ENCODE measurements around the gene TBC1D1. TPM values are rescaled to one million over a fixed set of nuclear protein-coding genes. Genes with fewer than 3 reads are reported as not detected.
A peak's percentile ranks its signal among the peaks of the same experiment; 100 is the strongest.

The TBC1D1 gene
- total RNA-seq, 4 donors from 2014 or later = 111 to 176 (median 142) TPM

DNA sequence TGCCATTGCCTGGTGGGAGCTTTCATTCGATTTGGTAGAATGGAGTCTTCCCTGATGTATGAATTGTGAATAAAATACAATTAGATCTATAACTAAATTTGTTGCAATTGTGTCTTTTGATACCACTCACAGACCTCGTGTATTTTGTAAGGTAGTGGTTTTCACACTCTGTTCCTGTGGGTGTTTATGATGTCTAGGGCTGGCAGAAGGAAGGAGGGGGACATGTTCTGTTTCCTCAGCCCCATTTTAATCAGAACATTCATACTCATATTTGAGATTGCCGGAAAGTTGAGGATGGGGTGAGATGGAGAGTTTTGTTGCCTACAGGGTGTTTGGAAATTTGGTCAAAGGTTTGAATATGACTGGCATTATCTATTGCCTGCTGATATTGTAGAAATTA is 112.2 kb downstream of the TBC1D1 start:
- peaks cover 12 to 27% of the 10 kb centered on the region in 2 donors for H3K4me1 ChIP-seq
- TF ChIP-seq, protein P1, sequence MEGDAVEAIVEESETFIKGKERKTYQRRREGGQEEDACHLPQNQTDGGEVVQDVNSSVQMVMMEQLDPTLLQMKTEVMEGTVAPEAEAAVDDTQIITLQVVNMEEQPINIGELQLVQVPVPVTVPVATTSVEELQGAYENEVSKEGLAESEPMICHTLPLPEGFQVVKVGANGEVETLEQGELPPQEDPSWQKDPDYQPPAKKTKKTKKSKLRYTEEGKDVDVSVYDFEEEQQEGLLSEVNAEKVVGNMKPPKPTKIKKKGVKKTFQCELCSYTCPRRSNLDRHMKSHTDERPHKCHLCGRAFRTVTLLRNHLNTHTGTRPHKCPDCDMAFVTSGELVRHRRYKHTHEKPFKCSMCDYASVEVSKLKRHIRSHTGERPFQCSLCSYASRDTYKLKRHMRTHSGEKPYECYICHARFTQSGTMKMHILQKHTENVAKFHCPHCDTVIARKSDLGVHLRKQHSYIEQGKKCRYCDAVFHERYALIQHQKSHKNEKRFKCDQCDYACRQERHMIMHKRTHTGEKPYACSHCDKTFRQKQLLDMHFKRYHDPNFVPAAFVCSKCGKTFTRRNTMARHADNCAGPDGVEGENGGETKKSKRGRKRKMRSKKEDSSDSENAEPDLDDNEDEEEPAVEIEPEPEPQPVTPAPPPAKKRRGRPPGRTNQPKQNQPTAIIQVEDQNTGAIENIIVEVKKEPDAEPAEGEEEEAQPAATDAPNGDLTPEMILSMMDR (IDR thresholded peaks at IDR 0.05 in 4 of 5, conservative IDR thresholded peaks at IDR 0.05 in 1 of 5) = no peak
- TF ChIP-seq POLR2A (IDR thresholded peaks at IDR 0.05) = no peak
- no peaks in the 10 kb centered on the region for H3K9me3 ChIP-seq
- no peak overlapping the region for H3K4me3 ChIP-seq
- DNase-seq (no peak), ATAC-seq (no peak)
- in situ Hi-C loops (cut with MboI; ENCODE audit: low sequenced_read_pairs in 4 of 4) (no loop called here), intact Hi-C loops (cut with DNase I; ENCODE audit: low total_unique reads) (no loop called here)
- no peak overlapping the region for H3K27ac ChIP-seq
- no peaks in the 10 kb centered on the region for H3K27me3 ChIP-seq
- no peaks in the 10 kb centered on the region for H3K36me3 ChIP-seq

DNA sequence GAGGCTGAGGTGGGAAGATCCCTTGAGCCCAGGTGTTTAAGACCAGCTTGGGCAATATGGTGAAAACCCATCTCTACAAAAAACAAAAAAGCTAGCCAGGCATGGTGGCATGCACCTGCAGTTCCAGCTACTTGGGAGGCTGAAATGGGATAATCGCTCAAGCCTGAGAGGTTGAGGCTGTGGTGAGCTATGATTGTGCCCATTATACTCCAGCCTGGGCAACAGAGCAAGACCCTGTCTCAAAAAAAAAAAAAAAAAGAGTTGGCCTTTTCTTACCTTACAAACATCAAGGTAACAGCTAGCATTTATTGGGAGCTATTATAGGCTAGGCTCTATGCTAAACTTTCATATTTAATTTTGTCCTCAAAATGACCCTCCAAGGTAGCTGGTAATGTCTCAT is 112.7 kb downstream of the TBC1D1 start:
- Histone ChIP-seq H3K9me3 (no peaks in the 10 kb centered on the region), H3K4me3 (no peak overlapping the region), H3K27ac (no peak overlapping the region), H3K36me3 (no peaks in the 10 kb centered on the region), H3K4me1 (peaks cover 17 to 27% of the 10 kb centered on the region in 2 donors), H3K27me3 (no peaks in the 10 kb centered on the region)
- no peak for ATAC-seq
- intact Hi-C loops (cut with DNase I; ENCODE audit: low total_unique reads) (no loop called here), in situ Hi-C loops (cut with MboI; ENCODE audit: low sequenced_read_pairs in 4 of 4) (no loop called here)
- TF ChIP-seq, protein P1 (IDR thresholded peaks at IDR 0.05 in 4 of 5, conservative IDR thresholded peaks at IDR 0.05 in 1 of 5) = no peak
- no peak for TF ChIP-seq POLR2A (IDR thresholded peaks at IDR 0.05)
- no peak for DNase-seq

- Histone ChIP-seq H3K4me3 (no peak overlapping the region), H3K4me1 (peaks cover 21 to 31% of the 10 kb centered on the region in 2 donors), H3K36me3 (no peaks in the 10 kb centered on the region), H3K27me3 (no peaks in the 10 kb centered on the region), H3K9me3 (no peaks in the 10 kb centered on the region), H3K27ac (no peak overlapping the region)
- in situ Hi-C loops (cut with MboI; ENCODE audit: low sequenced_read_pairs in 4 of 4) = no loop called here
- ATAC-seq (no peak), DNase-seq (no peak)
- intact Hi-C loops (cut with DNase I; ENCODE audit: low total_unique reads) = no loop called here
- no peak for TF ChIP-seq POLR2A (IDR thresholded peaks at IDR 0.05)
- TF ChIP-seq, protein P1 (IDR thresholded peaks at IDR 0.05 in 4 of 5, conservative IDR thresholded peaks at IDR 0.05 in 1 of 5) = no peak
Measured at GRCh38 chr4:38004062-38004461, 113.2 kb downstream of the TBC1D1 start.

DNA sequence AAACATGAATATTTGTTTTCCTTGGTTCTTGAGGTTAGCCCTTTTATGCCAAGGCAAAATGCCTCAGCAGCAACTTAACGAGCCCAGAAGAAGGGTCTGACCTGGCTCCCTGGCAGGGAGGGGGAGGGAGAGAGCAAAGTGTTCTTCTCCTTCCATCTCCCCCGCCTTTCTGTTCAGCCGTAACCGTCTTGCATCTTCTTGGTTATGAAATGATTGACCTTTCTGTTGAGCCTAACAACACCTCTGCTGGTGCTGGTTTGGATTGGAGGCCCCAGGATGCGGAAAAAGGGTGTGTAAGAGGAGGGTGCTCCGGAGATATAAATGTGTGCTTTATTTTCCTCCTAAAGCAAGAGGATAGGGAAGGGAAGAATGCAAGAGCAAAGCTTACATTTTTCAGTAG is 114.0 kb downstream of the TBC1D1 start:
- intact Hi-C loops (cut with DNase I; ENCODE audit: low total_unique reads) = no loop called here
- no peak for DNase-seq
- no peak for ATAC-seq
- Histone ChIP-seq H3K27ac (peak overlapping the region in 1 of 4 donors; percentile 44), H3K4me3 (no peak overlapping the region), H3K27me3 (no peaks in the 10 kb centered on the region), H3K9me3 (no peaks in the 10 kb centered on the region), H3K36me3 (no peaks in the 10 kb centered on the region), H3K4me1 (peaks cover 24 to 36% of the 10 kb centered on the region in 2 donors)
- in situ Hi-C loops (cut with MboI; ENCODE audit: low sequenced_read_pairs in 4 of 4) = no loop called here
- TF ChIP-seq, protein P1 (IDR thresholded peaks at IDR 0.05 in 4 of 5, conservative IDR thresholded peaks at IDR 0.05 in 1 of 5) = no peak
- no peak for TF ChIP-seq POLR2A (IDR thresholded peaks at IDR 0.05)

- no peaks in the 10 kb centered on the region for H3K9me3 ChIP-seq
- no peaks in the 10 kb centered on the region for H3K27me3 ChIP-seq
- no peaks in the 10 kb centered on the region for H3K36me3 ChIP-seq
- ATAC-seq = no peak
- no peak for TF ChIP-seq POLR2A (IDR thresholded peaks at IDR 0.05)
- TF ChIP-seq, protein P1 (IDR thresholded peaks at IDR 0.05 in 4 of 5, conservative IDR thresholded peaks at IDR 0.05 in 1 of 5) = no peak
- peaks cover 24 to 36% of the 10 kb centered on the region in 2 donors for H3K4me1 ChIP-seq
- DNase-seq = no peak
- no peak overlapping the region for H3K4me3 ChIP-seq
- peak overlapping the region in 2 of 4 donors; percentile 11 to 44 for H3K27ac ChIP-seq
- in situ Hi-C loops (cut with MboI; ENCODE audit: low sequenced_read_pairs in 4 of 4) (no loop called here), intact Hi-C loops (cut with DNase I; ENCODE audit: low total_unique reads) (no loop called here)
Measured at GRCh38 chr4:38005637-38006036, 114.8 kb downstream of the TBC1D1 start.
